ENCODE results near the gene GALNT14. TPM values are rescaled to one million over a fixed set of nuclear protein-coding genes. Genes with fewer than 3 reads are reported as not detected.

The GALNT14 gene
- total RNA-seq, 4 donors from 2014 or later, result 1.00 TPM; not detected in 3

GRCh38 chr2:31055938-31056337 lies 82.3 kb downstream of the GALNT14 start:
- Histone ChIP-seq H3K36me3 (no peaks in the 10 kb centered on the region), H3K4me1 (no peaks in the 10 kb centered on the region), H3K27me3 (no peaks in the 10 kb centered on the region), H3K27ac (no peak overlapping the region), H3K4me3 (no peak overlapping the region), H3K9me3 (no peaks in the 10 kb centered on the region)
- in situ Hi-C loops (cut with MboI; ENCODE audit: low pct_ligation_motif_present in 1 of 4, low pct_unique_long_range_greater_than_20kb in 1 of 4, low sequenced_read_pairs in 3 of 4), result no loop called here
- no peak for TF ChIP-seq POLR2AphosphoS5 (IDR thresholded peaks at IDR 0.05)
- TF ChIP-seq POLR2A (IDR thresholded peaks at IDR 0.05), result no peak
- WGBS, 2 donors (ENCODE audit: low coverage in 1 of 2), result 60 to 93% methylated on average over 1 to 6 of the region's 6 CpGs
- intact Hi-C loops (cut with DNase I; ENCODE audit: low total_unique reads), result no loop called here
- no peak for DNase-seq

DNA sequence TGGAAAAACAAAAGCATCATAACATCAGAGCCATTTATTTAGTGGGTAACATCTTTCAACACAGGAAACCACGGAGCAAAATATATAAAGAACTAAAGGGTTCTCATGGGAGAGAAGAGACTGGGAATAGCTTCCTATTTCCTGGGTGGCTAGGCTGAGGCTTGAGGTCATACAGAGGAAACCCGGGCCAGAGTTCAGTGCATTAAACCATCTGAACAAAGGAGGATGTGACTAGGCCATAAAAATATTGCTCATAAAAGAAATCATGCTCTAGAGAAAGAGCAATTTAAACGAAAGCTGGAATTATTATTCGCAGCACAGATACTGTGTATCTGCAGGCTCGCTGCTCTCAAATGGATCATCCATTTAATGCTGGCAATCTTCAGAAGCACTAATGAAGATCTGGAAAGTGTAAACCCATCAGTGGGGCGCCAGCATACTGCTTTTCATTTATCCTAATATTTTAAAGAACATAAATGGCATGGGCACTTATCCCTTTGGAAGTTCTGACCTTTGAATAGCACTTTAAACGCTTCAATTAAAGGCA lies 83.3 kb downstream of the GALNT14 start:
- Histone ChIP-seq H3K4me3 (no peak overlapping the region), H3K36me3 (no peaks in the 10 kb centered on the region), H3K9me3 (no peaks in the 10 kb centered on the region), H3K27ac (no peak overlapping the region), H3K27me3 (no peaks in the 10 kb centered on the region), H3K4me1 (no peaks in the 10 kb centered on the region)
- no peak for DNase-seq
- TF ChIP-seq POLR2AphosphoS5 (IDR thresholded peaks at IDR 0.05) (no peak), EP300 (IDR thresholded peaks at IDR 0.05; ENCODE audit: low read depth) (no peak), POLR2A (IDR thresholded peaks at IDR 0.05) (no peak)
- TF ChIP-seq, protein P1, sequence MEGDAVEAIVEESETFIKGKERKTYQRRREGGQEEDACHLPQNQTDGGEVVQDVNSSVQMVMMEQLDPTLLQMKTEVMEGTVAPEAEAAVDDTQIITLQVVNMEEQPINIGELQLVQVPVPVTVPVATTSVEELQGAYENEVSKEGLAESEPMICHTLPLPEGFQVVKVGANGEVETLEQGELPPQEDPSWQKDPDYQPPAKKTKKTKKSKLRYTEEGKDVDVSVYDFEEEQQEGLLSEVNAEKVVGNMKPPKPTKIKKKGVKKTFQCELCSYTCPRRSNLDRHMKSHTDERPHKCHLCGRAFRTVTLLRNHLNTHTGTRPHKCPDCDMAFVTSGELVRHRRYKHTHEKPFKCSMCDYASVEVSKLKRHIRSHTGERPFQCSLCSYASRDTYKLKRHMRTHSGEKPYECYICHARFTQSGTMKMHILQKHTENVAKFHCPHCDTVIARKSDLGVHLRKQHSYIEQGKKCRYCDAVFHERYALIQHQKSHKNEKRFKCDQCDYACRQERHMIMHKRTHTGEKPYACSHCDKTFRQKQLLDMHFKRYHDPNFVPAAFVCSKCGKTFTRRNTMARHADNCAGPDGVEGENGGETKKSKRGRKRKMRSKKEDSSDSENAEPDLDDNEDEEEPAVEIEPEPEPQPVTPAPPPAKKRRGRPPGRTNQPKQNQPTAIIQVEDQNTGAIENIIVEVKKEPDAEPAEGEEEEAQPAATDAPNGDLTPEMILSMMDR (IDR thresholded peaks at IDR 0.05), result no peak
- WGBS, 2 donors (ENCODE audit: low coverage in 1 of 2), result 42 to 53% methylated on average over 6 to 7 of the region's 7 CpGs
- intact Hi-C loops (cut with DNase I; ENCODE audit: low total_unique reads), result no loop called here
- in situ Hi-C loops (cut with MboI; ENCODE audit: low pct_ligation_motif_present in 1 of 4, low pct_unique_long_range_greater_than_20kb in 1 of 4, low sequenced_read_pairs in 3 of 4), result no loop called here

- intact Hi-C loops (cut with DNase I; ENCODE audit: low total_unique reads), result no loop called here
- no peaks in the 10 kb centered on the region for H3K27me3 ChIP-seq
- TF ChIP-seq EP300 (IDR thresholded peaks at IDR 0.05; ENCODE audit: low read depth) (no peak), POLR2A (IDR thresholded peaks at IDR 0.05) (no peak), POLR2AphosphoS5 (IDR thresholded peaks at IDR 0.05) (no peak)
- TF ChIP-seq, protein P1 (IDR thresholded peaks at IDR 0.05), result no peak
- no peak for DNase-seq
- no peak overlapping the region for H3K4me3 ChIP-seq
- H3K36me3 ChIP-seq, result no peaks in the 10 kb centered on the region
- no peaks in the 10 kb centered on the region for H3K9me3 ChIP-seq
- WGBS, 2 donors (ENCODE audit: low coverage in 1 of 2), result 51 to 69% methylated on average over 4 to 6 of the region's 6 CpGs
- no peak overlapping the region for H3K27ac ChIP-seq
- no peaks in the 10 kb centered on the region for H3K4me1 ChIP-seq
- in situ Hi-C loops (cut with MboI; ENCODE audit: low pct_ligation_motif_present in 1 of 4, low pct_unique_long_range_greater_than_20kb in 1 of 4, low sequenced_read_pairs in 3 of 4), result no loop called here
These were observed 84.1 kb downstream of the GALNT14 start for GRCh38 chr2:31053929-31054782.

- no peaks in the 10 kb centered on the region for H3K36me3 ChIP-seq
- no peak overlapping the region for H3K4me3 ChIP-seq
- H3K27ac ChIP-seq, result no peak overlapping the region
- H3K27me3 ChIP-seq, result no peaks in the 10 kb centered on the region
- in situ Hi-C loops (cut with MboI; ENCODE audit: low pct_ligation_motif_present in 1 of 4, low pct_unique_long_range_greater_than_20kb in 1 of 4, low sequenced_read_pairs in 3 of 4) (no loop called here), intact Hi-C loops (cut with DNase I; ENCODE audit: low total_unique reads) (no loop called here)
- 92% methylated on average over 5 of the region's 5 CpGs; no CpG with 5 or more reads in 1 of the 2 donors for WGBS, 2 donors (ENCODE audit: low coverage in 1 of 2)
- no peaks in the 10 kb centered on the region for H3K4me1 ChIP-seq
- DNase-seq, result no peak
- no peak for TF ChIP-seq POLR2AphosphoS5 (IDR thresholded peaks at IDR 0.05)
- no peak for TF ChIP-seq POLR2A (IDR thresholded peaks at IDR 0.05)
- no peak for TF ChIP-seq EP300 (IDR thresholded peaks at IDR 0.05; ENCODE audit: low read depth)
- TF ChIP-seq, protein P1 (IDR thresholded peaks at IDR 0.05), result no peak
- no peaks in the 10 kb centered on the region for H3K9me3 ChIP-seq
These were observed 86.0 kb downstream of the GALNT14 start for GRCh38 chr2:31052284-31052683.

All from transverse colon (tissue), 4 donors.